Testis (tissue), 2 donors: ENCODE results near the gene NRCAM.

ENCODE experiments used
- POLR2A ChIP-seq: fragments of 450-650 bp; IDR thresholded peaks from one replicate; pipeline ENCODE4 v1.6.1; 2017; ENCODE audit warnings: antibody characterized with exemption, mild to moderate bottlenecking, moderate library complexity
- TF ChIP-seq, protein P1 (sequence below), 3 experiments: fragments of 450-650 bp in 2 of 3; fragments of 200-600 bp in 1 of 3; sonication (generic) in 1 of 3; IDR thresholded peaks; one replicate each; pipeline ENCODE4 v1.5.1; 2016 to 2019; ENCODE audit warnings: antibody characterized with exemption in 3 of 3, mild to moderate bottlenecking in 2 of 3, moderate library complexity in 1 of 3

DNA sequence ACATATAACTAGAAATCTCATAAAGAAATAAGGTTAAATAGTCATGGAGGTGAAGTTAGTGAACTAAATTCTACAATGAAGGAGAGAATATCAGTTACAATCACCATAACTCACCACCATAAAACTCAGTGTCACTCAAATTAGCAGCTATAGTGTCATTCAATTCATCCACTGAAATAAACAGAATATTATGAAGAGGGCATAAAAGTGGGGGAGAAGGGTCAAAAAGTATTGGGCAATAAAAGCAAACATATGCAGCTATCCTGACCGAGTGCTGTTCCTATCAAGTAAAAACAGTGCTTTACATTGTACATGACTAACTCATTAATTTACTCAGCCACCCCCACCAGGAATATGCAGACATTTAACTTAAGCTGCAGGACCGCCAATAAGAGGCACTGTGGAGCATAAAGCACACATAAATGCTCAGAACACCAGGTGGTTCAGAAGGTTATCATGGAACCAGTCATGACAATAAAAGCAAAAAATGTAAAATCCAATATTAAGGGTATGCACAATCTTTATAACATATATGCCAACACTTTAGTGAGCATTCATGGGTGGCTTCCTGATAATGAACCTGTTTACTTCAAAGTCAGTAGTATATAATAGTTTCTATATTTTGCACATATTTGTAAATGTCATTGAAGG, 230.6 kb downstream of the NRCAM start:
- TF ChIP-seq, protein P1, sequence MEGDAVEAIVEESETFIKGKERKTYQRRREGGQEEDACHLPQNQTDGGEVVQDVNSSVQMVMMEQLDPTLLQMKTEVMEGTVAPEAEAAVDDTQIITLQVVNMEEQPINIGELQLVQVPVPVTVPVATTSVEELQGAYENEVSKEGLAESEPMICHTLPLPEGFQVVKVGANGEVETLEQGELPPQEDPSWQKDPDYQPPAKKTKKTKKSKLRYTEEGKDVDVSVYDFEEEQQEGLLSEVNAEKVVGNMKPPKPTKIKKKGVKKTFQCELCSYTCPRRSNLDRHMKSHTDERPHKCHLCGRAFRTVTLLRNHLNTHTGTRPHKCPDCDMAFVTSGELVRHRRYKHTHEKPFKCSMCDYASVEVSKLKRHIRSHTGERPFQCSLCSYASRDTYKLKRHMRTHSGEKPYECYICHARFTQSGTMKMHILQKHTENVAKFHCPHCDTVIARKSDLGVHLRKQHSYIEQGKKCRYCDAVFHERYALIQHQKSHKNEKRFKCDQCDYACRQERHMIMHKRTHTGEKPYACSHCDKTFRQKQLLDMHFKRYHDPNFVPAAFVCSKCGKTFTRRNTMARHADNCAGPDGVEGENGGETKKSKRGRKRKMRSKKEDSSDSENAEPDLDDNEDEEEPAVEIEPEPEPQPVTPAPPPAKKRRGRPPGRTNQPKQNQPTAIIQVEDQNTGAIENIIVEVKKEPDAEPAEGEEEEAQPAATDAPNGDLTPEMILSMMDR (IDR thresholded peaks at IDR 0.05), result no peak
- no peak for TF ChIP-seq POLR2A
